A549 (cell line): ENCODE measurements around the gene TRIM54.
A peak's percentile ranks its signal among the peaks of the same experiment; 100 is the strongest.

Experiments
- BHLHE40 ChIP-seq: IDR thresholded peaks from 2 replicates; pipeline ENCODE4 v1.6.1; 2012; ENCODE audit warnings: low read depth, low read length, inconsistent platforms
- CTCF ChIP-seq: fragments of >200 bp; sonication (Bioruptor Twin); formaldehyde crosslinking; IDR thresholded peaks from 3 replicates; pipeline ENCODE4 v1.5.1; 2016
- HDAC2 ChIP-seq: fragments of 200-600 bp; sonication (generic); IDR thresholded peaks from 2 replicates; pipeline ENCODE4 v1.6.1; 2016
- JUN ChIP-seq, 2 experiments: fragments of >200 bp; sonication (Bioruptor Twin); formaldehyde crosslinking; IDR thresholded peaks; 2 replicates in 1 of 2; 3 replicates in 1 of 2; pipeline ENCODE4 v1.6.1; 2016 to 2017
- MAX ChIP-seq: IDR thresholded peaks from 2 replicates; pipeline ENCODE4 v1.6.1; 2012
- MYC ChIP-seq: IDR thresholded peaks from 2 replicates; pipeline ENCODE4 v1.6.1; 2012; ENCODE audit warnings: mild to moderate bottlenecking, inconsistent platforms, low read length, improper control_type of control experiment, borderline replicate concordance
- POLR2A ChIP-seq: IDR thresholded peaks from 2 replicates; pipeline ENCODE4 v1.6.1; 2012; ENCODE audit warnings: mild to moderate bottlenecking, low read length
- ZFP36 ChIP-seq: fragments of 450-650 bp; IDR thresholded peaks from 2 replicates; pipeline ENCODE4 v1.6.1; 2014; ENCODE audit warnings: borderline replicate concordance; ENCODE audit not compliant: partially characterized antibody
- ZSCAN20 ChIP-seq: fragments of 250-450 bp; sonication (Bioruptor Pico); IDR thresholded peaks from 2 replicates; pipeline ENCODE4 v1.8.0; 2022; ENCODE audit warnings: mild to moderate bottlenecking, moderate library complexity

- TF ChIP-seq POLR2A (peak; percentile 50), CTCF (no peak), ZFP36 (no peak), BHLHE40 (no peak), HDAC2 (peak; percentile 88; the same call in 1 of the 2 replicates), JUN (IDR thresholded peaks at IDR 0.05) (peak; percentile 86 to 90; a peak in 4 of 5 replicates), MAX (peak; percentile 98), ZSCAN20 (CRISPR knock-in tag) (no peak), MYC (peak; percentile 97)
Observed at GRCh38 chr2:27356382-27357181, 74.4 kb downstream of the TRIM54 start, which contains the start of gene GTF3C2.
